ENCODE measurements around the gene AFAP1L2.

GRCh38 chr10:114453576-114453975 lies 49.3 kb upstream of the AFAP1L2 start:
- TF ChIP-seq CTCF (IDR thresholded peaks at IDR 0.05; ENCODE audit: low read depth, low read length, poor library complexity, severe bottlenecking), result no peak
- no peak for TF ChIP-seq EZH2phosphoT487 (IDR thresholded peaks at IDR 0.05; ENCODE audit: borderline replicate concordance, low read length)
